GM12891 (cell line): Measurements from ENCODE around the gene SLC12A7.

Experiments used
- PAX5 ChIP-seq: IDR thresholded peaks from 2 replicates; pipeline ENCODE4 v1.6.1; 2011; ENCODE audit warnings: low read length, moderate library complexity, mild to moderate bottlenecking; ENCODE audit not compliant: insufficient read depth, severe bottlenecking
- POLR2A ChIP-seq: IDR thresholded peaks from 2 replicates; pipeline ENCODE4 v1.6.1; 2011; ENCODE audit warnings: low read depth, low read length, control low read depth
- POLR2AphosphoS5 ChIP-seq: IDR thresholded peaks from 2 replicates; pipeline ENCODE4 v1.6.1; 2011; ENCODE audit warnings: low read depth, low read length, control low read depth
- SPI1 ChIP-seq: IDR thresholded peaks from 2 replicates; pipeline ENCODE4 v1.6.1; 2011; ENCODE audit warnings: low read depth, low read length, control low read depth
- TAF1 ChIP-seq: IDR thresholded peaks from 2 replicates; pipeline ENCODE4 v1.6.1; 2011; ENCODE audit warnings: low read depth, low read length, control low read depth

GRCh38 chr5:1068895-1069719, 42.8 kb downstream of the SLC12A7 start:
- no peak for TF ChIP-seq POLR2A
- no peak for TF ChIP-seq POLR2AphosphoS5
- TF ChIP-seq PAX5, result no peak
- TF ChIP-seq TAF1, result no peak
- TF ChIP-seq SPI1, result no peak
